Activated CD8-positive, alpha-beta T cell treated with anti-CD3 and anti-CD28 coated beads for 36 hours (primary cell): ENCODE data around the gene P4HB. TPM values are rescaled to one million over a fixed set of nuclear protein-coding genes. Genes with fewer than 3 reads are reported as not detected.

Experiments
- ATAC-seq: fragments of 200-7000 bp; cut with Tn5 transposase; one replicate; pipeline ENCODE4 v1.10.0; 2021; ENCODE audit warnings: mild to moderate bottlenecking, moderate library complexity
- CTCF ChIA-PET: fragments of 350-600 bp; sonication (Branson Sonifier 250); formaldehyde crosslinking; loops from one replicate; lab custom pipeline; 2021; ENCODE audit warnings: antibody characterized with exemption; lab: Charles Lee
- POLR2A ChIA-PET: fragments of 350-600 bp; sonication (Branson Sonifier 250); formaldehyde crosslinking; loops from one replicate; lab custom pipeline; 2021; ENCODE audit warnings: antibody characterized with exemption; lab: Charles Lee
- DNase-seq: peaks from one replicate; pipeline ENCODE4 v3.0.0-alpha.2; 2020
- H3K27ac Mint-ChIP-seq: one replicate; pipeline ENCODE4 v1.8.0; 2021; ENCODE audit warnings: mild to moderate bottlenecking, mixed read lengths
- H3K27me3 Mint-ChIP-seq: one replicate; pipeline ENCODE4 v1.8.0; 2021; ENCODE audit warnings: mixed read lengths
- H3K36me3 Mint-ChIP-seq: one replicate; pipeline ENCODE4 v1.8.0; 2021; ENCODE audit warnings: low read depth, mixed read lengths
- H3K4me1 Mint-ChIP-seq: one replicate; pipeline ENCODE4 v1.8.0; 2021; ENCODE audit warnings: low read depth, mixed read lengths
- H3K4me3 Mint-ChIP-seq: one replicate; pipeline ENCODE4 v1.8.0; 2021; ENCODE audit warnings: mild to moderate bottlenecking, moderate library complexity, mixed read lengths
- H3K9me3 Mint-ChIP-seq: one replicate; pipeline ENCODE4 v1.8.0; 2021; ENCODE audit warnings: mixed read lengths
- CTCF ChIP-seq: fragments of 200-600 bp; IDR thresholded peaks from one replicate; pipeline ENCODE4 v1.8.0; 2022; ENCODE audit warnings: antibody characterized with exemption, mild to moderate bottlenecking
- intact Hi-C: fragments of 100-400 bp; cut with micrococcal nuclease; formaldehyde crosslinking; loops from one replicate; pipeline ENCODE4 v1.10.0; 2022
- total RNA-seq, 2 experiments: library from RNA; stranded (reverse); gene quantifications; one replicate each; pipeline ENCODE4 v1.2.3, GENCODE V29; 2021

The P4HB gene
- total RNA-seq, 2 experiments from 2014 or later: 408 to 434 TPM

DNA sequence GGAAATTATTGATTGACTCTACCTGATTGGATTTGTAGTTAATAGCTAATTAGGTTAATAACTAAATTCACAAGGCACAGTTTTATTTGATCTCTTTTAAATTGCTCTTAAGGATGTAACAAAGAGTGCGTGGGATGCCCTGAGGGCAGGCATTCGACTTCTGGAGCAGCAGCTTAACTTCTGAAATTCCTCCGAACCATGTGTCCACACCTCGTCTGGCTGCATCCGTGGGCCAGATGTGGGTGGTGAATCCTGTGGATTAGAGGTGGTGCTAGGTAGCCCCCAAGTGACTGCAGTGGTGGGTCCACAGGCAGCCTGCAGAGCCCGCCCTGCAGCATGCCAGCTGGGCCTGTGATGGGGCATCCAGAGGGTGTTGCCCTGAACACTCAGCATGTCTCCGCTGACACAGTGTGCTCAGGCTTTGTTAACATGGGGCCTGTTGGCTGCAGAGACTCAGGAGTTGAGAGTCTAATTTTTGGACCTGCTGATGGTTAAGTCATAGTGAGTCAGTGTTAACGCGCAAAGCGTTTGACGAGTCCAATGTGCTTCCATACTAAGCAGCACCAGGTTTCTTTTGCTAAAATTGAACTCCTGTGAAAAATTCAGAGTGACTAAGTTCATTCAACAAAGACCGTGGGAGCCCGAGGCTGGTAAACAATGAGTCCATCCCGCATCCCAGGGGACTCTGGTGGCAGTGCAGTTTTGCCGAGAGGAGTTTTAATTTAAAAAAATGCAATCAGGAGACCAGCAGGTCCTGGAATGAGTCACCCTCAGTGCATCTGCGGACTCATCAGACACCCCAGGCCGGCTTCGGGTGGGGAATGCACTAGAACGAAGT, 37.9 kb upstream of the P4HB start:
- CTCF ChIA-PET: interaction anchor here (1.4 kb wide), 1 partner anchor 19 kb away, joined by 4 read pairs; no protein-coding TSS in a partner anchor
- H3K27ac Mint-ChIP-seq: no peak overlapping the region
- H3K36me3 Mint-ChIP-seq: peaks cover 16% of the 10 kb centered on the region
- no peaks in the 10 kb centered on the region for H3K9me3 Mint-ChIP-seq
- DNase-seq (no peak), ATAC-seq (no peak)
- H3K4me1 Mint-ChIP-seq: peaks cover 4% of the 10 kb centered on the region
- intact Hi-C loops: no loop called here
- POLR2A ChIA-PET: interaction anchor here (0.6 to 1.8 kb wide), 5 partner anchors 11 to 587 kb away, joined by 3 to 5 read pairs (median 3); no protein-coding TSS in a partner anchor
- peaks cover 6% of the 10 kb centered on the region for H3K27me3 Mint-ChIP-seq
- H3K4me3 Mint-ChIP-seq: no peak overlapping the region
- TF ChIP-seq CTCF: no peak

GRCh38 chr17:81895400-81895799, 35.1 kb upstream of the P4HB start:
- ATAC-seq (no peak), DNase-seq (no peak)
- no peaks in the 10 kb centered on the region for H3K27me3 Mint-ChIP-seq
- H3K27ac Mint-ChIP-seq: no peak overlapping the region
- H3K36me3 Mint-ChIP-seq: peaks cover 25% of the 10 kb centered on the region
- no peak overlapping the region for H3K4me3 Mint-ChIP-seq
- POLR2A ChIA-PET: interaction anchor here (1.4 kb wide), 1 partner anchor 10 kb away, joined by 4 read pairs; no protein-coding TSS in a partner anchor
- TF ChIP-seq CTCF: no peak
- peaks cover 5% of the 10 kb centered on the region for H3K4me1 Mint-ChIP-seq
- no peaks in the 10 kb centered on the region for H3K9me3 Mint-ChIP-seq
- intact Hi-C loops: no loop called here
- CTCF ChIA-PET: no interaction called here

DNA sequence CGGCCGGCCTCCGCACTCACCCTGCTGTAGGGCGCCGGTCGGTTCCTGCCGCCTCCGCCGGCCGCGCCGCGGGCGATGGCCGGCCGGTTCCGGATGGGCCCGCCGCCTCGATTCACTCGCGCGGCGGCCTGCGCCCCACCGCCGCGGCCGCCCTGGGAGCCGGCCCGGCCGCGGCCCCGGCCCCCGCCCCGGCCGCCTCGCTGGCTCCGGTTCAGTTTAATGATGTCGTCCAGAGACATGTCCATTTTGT, 30.9 kb upstream of the P4HB start:
- POLR2A ChIA-PET: interaction anchor here (0.9 to 3.0 kb wide), 6 partner anchors 11 to 37 kb away, joined by 3 to 23 read pairs (median 4); partner anchors contain the start of genes ARHGDIA, MAFG and NPB

GRCh38 chr17:81890447-81891302, 30.3 kb upstream of the P4HB start:
- Mint-ChIP-seq H3K36me3 (peaks cover 53% of the 10 kb centered on the region), H3K9me3 (no peaks in the 10 kb centered on the region), H3K27me3 (no peaks in the 10 kb centered on the region), H3K4me1 (peaks cover 15% of the 10 kb centered on the region), H3K4me3 (peak overlapping the region; percentile 85), H3K27ac (peak overlapping the region; percentile 94)
- ChIA-PET CTCF (interaction anchor here (1.4 kb wide), 1 partner anchor 15 kb away, joined by 3 read pairs; no protein-coding TSS in a partner anchor), POLR2A (interaction anchor here (0.9 to 3.1 kb wide), 6 partner anchors 12 to 21 kb away, joined by 3 to 23 read pairs (median 9); partner anchors contain the start of genes ARHGDIA and NPB)
- ATAC-seq (no peak), DNase-seq (peak; percentile 41)
- TF ChIP-seq CTCF: no peak
- intact Hi-C loops: no loop called here

More for the DNA sequence above, 30.9 kb upstream of the P4HB start:
- H3K36me3 Mint-ChIP-seq: peaks cover 48% of the 10 kb centered on the region
- peaks cover 15% of the 10 kb centered on the region for H3K4me1 Mint-ChIP-seq
- no peaks in the 10 kb centered on the region for H3K9me3 Mint-ChIP-seq
- no peak for ATAC-seq
- intact Hi-C loops: no loop called here
- CTCF ChIA-PET: no interaction called here
- DNase-seq: no peak
- H3K27ac Mint-ChIP-seq: peak overlapping the region; percentile 99
- no peaks in the 10 kb centered on the region for H3K27me3 Mint-ChIP-seq
- H3K4me3 Mint-ChIP-seq: peak overlapping the region; percentile 89
- no peak for TF ChIP-seq CTCF
